Nephron (organoid): ENCODE measurements around the gene SLC47A2.

Source experiments
- H3K27ac Mint-ChIP-seq, 3 experiments: 2 replicates each; pipeline ENCODE4 v1.8.0; 2020; ENCODE audit warnings: mixed read lengths in 3 of 3, mild to moderate bottlenecking in 2 of 3, moderate library complexity in 1 of 3
- H3K27me3 Mint-ChIP-seq: 2 replicates; pipeline ENCODE4 v1.8.0; 2021; ENCODE audit warnings: low read depth, mild to moderate bottlenecking, moderate library complexity, mixed read lengths
- H3K36me3 Mint-ChIP-seq: 2 replicates; pipeline ENCODE4 v1.8.0; 2020; ENCODE audit warnings: low read depth, mixed read lengths
- H3K4me1 Mint-ChIP-seq: 2 replicates; pipeline ENCODE4 v1.8.0; 2020; ENCODE audit warnings: mixed read lengths
- H3K4me3 Mint-ChIP-seq, 3 experiments: 2 replicates each; pipeline ENCODE4 v1.8.0; 2020; ENCODE audit warnings: mild to moderate bottlenecking in 3 of 3, mixed read lengths in 3 of 3, moderate library complexity in 2 of 3
- H3K9me3 Mint-ChIP-seq: 2 replicates; pipeline ENCODE4 v1.8.0; 2020; ENCODE audit warnings: mixed read lengths
- TF ChIP-seq, protein P1 (sequence below), 3 experiments: fragments of 200-600 bp; sonication (generic); IDR thresholded peaks; one replicate each; pipeline ENCODE4 v1.5.0; 2021; ENCODE audit warnings: antibody characterized with exemption in 3 of 3; ENCODE audit not compliant: unreplicated experiment in 3 of 3

SLC47A2 gene

DNA sequence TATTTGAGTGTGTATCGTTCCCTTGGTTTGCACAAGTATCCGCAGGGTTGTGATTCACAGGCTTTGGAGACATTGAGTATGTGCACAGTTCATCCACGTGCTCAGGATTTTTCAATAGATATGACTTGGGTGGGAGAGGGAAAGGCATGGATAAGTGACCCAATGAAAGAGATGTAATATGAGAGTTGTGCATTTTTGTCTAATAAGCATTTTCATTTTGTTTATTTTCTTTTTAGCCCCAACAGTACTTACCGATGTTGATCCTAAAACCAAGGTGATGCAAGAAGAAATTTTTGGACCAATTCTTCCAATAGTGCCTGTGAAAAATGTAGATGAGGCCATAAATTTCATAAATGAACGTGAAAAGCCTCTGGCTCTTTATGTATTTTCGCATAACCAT, 53.3 kb downstream of the SLC47A2 start:
- no peaks in the 10 kb centered on the region for H3K4me1 Mint-ChIP-seq

DNA sequence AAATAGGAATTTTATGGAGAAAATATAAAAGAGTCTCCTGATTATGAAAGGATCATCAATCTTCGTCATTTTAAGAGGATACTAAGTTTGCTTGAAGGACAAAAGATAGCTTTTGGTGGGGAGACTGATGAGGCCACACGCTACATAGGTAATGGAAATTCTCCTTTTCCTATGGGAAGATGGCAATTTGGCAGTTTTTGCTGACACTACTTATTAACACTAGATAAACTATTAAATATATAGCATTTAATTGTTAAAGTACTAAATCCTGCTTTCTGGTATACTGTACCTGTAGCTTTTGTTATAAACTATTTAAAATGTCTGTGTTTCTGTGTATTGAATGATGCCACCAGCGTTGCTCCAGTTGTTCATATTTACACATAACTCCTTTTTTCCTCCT, 55.3 kb downstream of the SLC47A2 start:
- no peak overlapping the region for H3K27ac Mint-ChIP-seq
- no peaks in the 10 kb centered on the region for H3K4me1 Mint-ChIP-seq
- H3K4me3 Mint-ChIP-seq = no peak overlapping the region
- H3K27me3 Mint-ChIP-seq = no peaks in the 10 kb centered on the region
- no peaks in the 10 kb centered on the region for H3K9me3 Mint-ChIP-seq
- H3K36me3 Mint-ChIP-seq = peaks cover 73% of the 10 kb centered on the region
- TF ChIP-seq, protein P1, sequence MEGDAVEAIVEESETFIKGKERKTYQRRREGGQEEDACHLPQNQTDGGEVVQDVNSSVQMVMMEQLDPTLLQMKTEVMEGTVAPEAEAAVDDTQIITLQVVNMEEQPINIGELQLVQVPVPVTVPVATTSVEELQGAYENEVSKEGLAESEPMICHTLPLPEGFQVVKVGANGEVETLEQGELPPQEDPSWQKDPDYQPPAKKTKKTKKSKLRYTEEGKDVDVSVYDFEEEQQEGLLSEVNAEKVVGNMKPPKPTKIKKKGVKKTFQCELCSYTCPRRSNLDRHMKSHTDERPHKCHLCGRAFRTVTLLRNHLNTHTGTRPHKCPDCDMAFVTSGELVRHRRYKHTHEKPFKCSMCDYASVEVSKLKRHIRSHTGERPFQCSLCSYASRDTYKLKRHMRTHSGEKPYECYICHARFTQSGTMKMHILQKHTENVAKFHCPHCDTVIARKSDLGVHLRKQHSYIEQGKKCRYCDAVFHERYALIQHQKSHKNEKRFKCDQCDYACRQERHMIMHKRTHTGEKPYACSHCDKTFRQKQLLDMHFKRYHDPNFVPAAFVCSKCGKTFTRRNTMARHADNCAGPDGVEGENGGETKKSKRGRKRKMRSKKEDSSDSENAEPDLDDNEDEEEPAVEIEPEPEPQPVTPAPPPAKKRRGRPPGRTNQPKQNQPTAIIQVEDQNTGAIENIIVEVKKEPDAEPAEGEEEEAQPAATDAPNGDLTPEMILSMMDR (IDR thresholded peaks at IDR 0.05; ENCODE audit: unreplicated experiment in 3 of 3) = no peak

More for the DNA sequence above, 53.3 kb downstream of the SLC47A2 start:
- Mint-ChIP-seq H3K27me3 (no peaks in the 10 kb centered on the region), H3K27ac (no peak overlapping the region), H3K4me3 (no peak overlapping the region), H3K36me3 (peaks cover 61% of the 10 kb centered on the region), H3K9me3 (no peaks in the 10 kb centered on the region)
- TF ChIP-seq, protein P1 (IDR thresholded peaks at IDR 0.05; ENCODE audit: unreplicated experiment in 3 of 3) = no peak

DNA sequence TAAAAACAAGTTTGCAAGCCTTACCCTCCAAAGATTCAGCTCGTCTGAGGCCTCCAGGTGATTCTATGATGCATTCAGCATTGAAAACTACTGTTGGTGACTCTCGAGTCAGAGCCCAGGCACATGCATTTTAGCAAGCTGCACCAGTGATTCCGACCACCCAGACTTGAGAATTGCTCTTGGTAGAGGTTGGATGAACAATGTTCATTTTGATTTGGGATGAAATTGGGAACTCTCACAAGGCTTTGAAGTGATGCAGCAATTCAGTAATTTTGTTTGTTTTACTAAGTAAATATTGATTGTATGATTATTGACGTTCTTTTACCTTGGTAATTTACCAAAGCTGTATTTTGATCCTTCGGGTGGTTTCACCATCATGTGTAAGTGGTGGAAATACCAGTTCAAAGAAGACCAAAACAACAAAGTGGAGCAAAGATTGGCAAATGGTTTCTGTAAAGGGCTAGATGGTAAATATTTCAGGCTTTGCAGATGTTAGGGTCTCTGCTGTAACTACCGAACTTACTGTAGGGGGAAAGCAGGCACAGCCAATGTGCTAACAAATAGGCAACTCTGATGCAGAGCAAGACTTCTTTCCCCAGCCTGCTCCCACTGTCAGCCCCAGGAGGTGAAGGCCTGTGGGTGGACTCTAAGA, 56.0 kb downstream of the SLC47A2 start:
- no peak overlapping the region for H3K4me3 Mint-ChIP-seq
- H3K36me3 Mint-ChIP-seq = peaks cover 73% of the 10 kb centered on the region
- H3K9me3 Mint-ChIP-seq = no peaks in the 10 kb centered on the region
- TF ChIP-seq, protein P1 (IDR thresholded peaks at IDR 0.05; ENCODE audit: unreplicated experiment in 3 of 3) = no peak
- H3K27me3 Mint-ChIP-seq = no peaks in the 10 kb centered on the region
- no peaks in the 10 kb centered on the region for H3K4me1 Mint-ChIP-seq
- no peak overlapping the region for H3K27ac Mint-ChIP-seq

DNA sequence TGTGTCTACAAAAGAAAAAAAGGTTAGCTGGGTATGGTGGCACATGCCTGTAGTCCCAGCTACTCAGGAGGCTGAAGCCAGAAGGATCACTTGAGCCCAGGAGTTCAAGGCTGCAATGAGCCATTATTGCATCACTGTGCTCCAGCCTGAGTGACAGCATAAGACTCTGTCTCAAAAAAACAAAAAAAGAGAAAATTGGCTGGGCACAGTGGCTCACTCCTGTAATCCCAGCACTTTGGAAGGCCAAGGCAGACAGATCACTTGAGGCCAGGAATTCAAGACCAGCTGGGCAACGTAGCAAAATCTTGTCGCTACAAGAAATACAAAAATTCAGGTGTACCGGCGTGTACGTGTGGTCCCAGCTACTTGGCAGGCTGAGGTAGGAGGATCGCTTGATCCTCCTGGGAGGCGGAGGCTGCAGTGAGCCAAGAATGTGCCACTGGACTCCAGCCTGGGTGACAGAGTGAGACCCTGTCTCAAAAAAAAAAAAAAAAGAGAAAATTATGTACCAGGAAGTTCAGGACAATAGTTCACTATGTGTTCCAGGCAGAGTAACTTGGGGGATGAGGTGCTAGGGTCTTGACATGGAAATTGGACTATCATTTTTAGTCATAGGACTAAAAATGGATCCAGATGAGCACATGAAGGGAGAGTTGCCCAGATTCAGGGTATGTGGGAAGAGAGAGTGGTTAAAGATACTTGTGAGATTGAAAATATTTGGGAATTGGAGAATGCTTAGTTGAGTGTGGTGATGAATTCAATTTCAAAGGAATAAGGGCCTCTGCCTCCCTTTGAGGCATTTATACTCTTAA, 56.8 kb downstream of the SLC47A2 start:
- no peak overlapping the region for H3K27ac Mint-ChIP-seq
- no peaks in the 10 kb centered on the region for H3K4me1 Mint-ChIP-seq
- no peak overlapping the region for H3K4me3 Mint-ChIP-seq
- H3K36me3 Mint-ChIP-seq = peaks cover 74% of the 10 kb centered on the region
- H3K27me3 Mint-ChIP-seq = no peaks in the 10 kb centered on the region
- H3K9me3 Mint-ChIP-seq = no peaks in the 10 kb centered on the region
- TF ChIP-seq, protein P1 (IDR thresholded peaks at IDR 0.05; ENCODE audit: unreplicated experiment in 3 of 3) = no peak

DNA sequence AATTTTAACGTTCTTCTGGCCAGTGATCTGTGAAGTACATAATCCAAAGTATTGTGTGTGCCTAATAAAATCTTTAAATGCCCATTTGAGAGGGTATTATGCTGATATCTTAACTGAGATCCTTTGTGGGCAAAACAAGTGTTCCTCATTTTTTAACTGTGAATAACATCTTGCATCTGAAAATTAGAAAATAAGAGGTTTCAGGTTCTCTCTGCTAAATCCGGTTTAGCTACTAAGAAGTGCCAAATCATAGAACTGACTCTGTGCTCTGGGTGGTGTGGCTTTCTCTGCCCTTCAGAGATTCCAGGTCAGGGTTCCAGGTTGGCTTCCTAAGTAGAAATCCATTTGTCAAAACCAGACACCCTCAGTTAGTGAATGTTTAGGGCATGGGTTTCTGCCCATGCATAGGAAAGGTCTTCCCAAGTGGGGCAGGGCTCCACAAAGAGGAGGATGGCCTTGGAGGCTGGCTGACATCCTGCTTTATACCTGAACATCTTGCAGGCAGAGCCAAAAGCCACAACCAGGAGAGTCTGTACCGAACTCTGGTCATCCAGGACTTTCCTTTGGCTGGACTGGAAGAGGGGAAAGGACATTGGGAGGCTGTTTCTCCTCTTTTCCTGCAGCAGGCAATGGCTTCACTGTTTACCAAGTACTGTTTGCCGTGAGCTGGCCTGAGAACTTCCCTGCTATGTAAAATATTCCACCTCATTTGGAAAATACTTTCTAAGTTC, 59.4 kb downstream of the SLC47A2 start:
- Mint-ChIP-seq H3K27ac (no peak overlapping the region), H3K4me3 (no peak overlapping the region), H3K27me3 (no peaks in the 10 kb centered on the region)

More for the DNA sequence above, 59.4 kb downstream of the SLC47A2 start:
- Mint-ChIP-seq H3K36me3 (peaks cover 71% of the 10 kb centered on the region), H3K9me3 (no peaks in the 10 kb centered on the region), H3K4me1 (peaks cover 3% of the 10 kb centered on the region)
- TF ChIP-seq, protein P1 (IDR thresholded peaks at IDR 0.05; ENCODE audit: unreplicated experiment in 3 of 3) = no peak
